ENCODE results near the gene HOXA11. TPM values are rescaled to one million over a fixed set of nuclear protein-coding genes. Genes with fewer than 3 reads are reported as not detected.
A peak's percentile ranks its signal among the peaks of the same experiment; 100 is the strongest.

The HOXA11 gene
- polyA plus RNA-seq, 1 donor from 2014 or later, result not detected

DNA sequence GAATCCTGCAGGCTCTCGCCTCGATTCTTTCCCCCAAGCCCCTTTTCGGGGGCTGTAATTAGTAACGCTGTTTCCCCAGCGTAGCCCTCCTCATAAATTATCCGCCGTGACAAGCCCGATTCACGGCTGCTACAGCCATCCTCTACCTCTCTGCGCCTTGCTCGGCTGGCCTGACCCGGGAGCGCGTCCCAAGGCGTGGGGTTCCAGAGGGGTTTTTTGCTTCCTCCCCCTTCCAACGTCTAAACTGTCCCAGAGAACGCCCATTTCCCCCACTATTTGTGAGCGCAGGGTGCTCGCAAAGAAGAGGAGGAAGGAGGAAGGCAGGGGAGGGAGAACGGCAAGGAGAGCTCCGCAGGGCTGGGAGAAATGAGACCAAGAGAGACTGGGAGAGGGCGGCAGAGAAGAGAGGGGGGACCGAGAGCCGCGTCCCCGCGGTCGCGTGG lies 42.4 kb downstream of the HOXA11 start:
- Histone ChIP-seq H4K20me1 (ENCODE audit: insufficient read depth) (no peaks in the 10 kb centered on the region), H3F3A (ENCODE audit: insufficient read depth, low read length, poor library complexity, severe bottlenecking) (no peaks in the 10 kb centered on the region), H3K4me2 (ENCODE audit: low read length) (no peak overlapping the region), H3K9ac (ENCODE audit: low read length) (no peak overlapping the region), H3K9me3 (ENCODE audit: low read length) (peaks cover 40% of the 10 kb centered on the region), H2AFZ (ENCODE audit: low read depth, low read length) (no peak overlapping the region), H3K27ac (ENCODE audit: low read length) (no peak overlapping the region), H3K79me2 (replicated peaks; ENCODE audit: insufficient read depth, low read length) (no peaks in the 10 kb centered on the region), H3K4me3 (ENCODE audit: low read length) (peak overlapping the region; percentile 59), H3K9me2 (ENCODE audit: insufficient read depth, low read length) (no peaks in the 10 kb centered on the region), H3K27me3 (ENCODE audit: insufficient read depth, low read depth, low read length) (peaks cover 100% of the 10 kb centered on the region), H3K36me3 (ENCODE audit: insufficient read depth, low read length) (no peaks in the 10 kb centered on the region)
- TF ChIP-seq EZH2 (IDR thresholded peaks at IDR 0.05; ENCODE audit: borderline replicate concordance, insufficient read depth, low read length, poor library complexity, severe bottlenecking) (peak; percentile 71), RAD21 (conservative IDR thresholded peaks at IDR 0.05) (no peak)

DNA sequence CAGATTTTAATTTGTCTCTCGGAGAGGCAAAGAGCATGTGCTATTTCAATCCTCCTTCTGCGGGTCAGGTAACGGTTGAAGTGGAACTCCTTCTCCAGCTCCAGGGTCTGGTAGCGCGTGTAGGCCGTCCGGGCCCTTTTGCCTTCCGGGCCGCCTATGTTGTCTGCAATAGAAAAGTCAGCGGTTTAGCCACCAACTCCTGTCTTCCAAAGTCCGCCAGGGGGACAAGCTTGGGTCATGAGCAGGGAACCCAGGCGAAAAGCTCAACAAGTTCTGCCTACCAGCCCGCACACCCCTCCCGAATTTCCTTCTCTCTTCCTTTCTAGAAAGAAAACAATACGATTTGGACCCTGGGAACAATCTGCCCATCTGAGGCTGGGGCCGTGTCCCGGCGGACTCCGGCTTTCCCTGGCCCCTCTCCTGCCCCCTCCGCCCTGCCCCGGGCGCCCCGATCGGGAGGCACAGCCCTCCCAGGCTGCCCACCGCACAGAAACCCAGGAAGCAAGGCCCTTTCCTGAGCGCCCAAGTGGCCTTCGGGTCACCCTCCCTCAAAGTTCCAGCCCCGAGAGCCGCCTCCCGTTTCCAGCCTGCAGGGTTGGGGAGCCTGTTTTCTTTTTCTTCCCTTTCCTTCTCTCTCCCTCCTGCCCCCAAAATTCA lies 43.0 kb downstream of the HOXA11 start:
- no peaks in the 10 kb centered on the region for H3K36me3 ChIP-seq (ENCODE audit: insufficient read depth, low read length)
- no peaks in the 10 kb centered on the region for H4K20me1 ChIP-seq (ENCODE audit: insufficient read depth)
- peaks cover 100% of the 10 kb centered on the region for H3K27me3 ChIP-seq (ENCODE audit: insufficient read depth, low read depth, low read length)
- no peak overlapping the region for H3K4me3 ChIP-seq (ENCODE audit: low read length)
- no peak overlapping the region for H3K9ac ChIP-seq (ENCODE audit: low read length)
- TF ChIP-seq EZH2 (IDR thresholded peaks at IDR 0.05; ENCODE audit: borderline replicate concordance, insufficient read depth, low read length, poor library complexity, severe bottlenecking), result no peak
- no peak for TF ChIP-seq RAD21 (conservative IDR thresholded peaks at IDR 0.05)
- no peak for TF ChIP-seq TAF1 (IDR thresholded peaks at IDR 0.05; ENCODE audit: low read depth)
- no peak for TF ChIP-seq SMC3 (conservative IDR thresholded peaks at IDR 0.05; ENCODE audit: poor library complexity)
- TF ChIP-seq, protein P1, sequence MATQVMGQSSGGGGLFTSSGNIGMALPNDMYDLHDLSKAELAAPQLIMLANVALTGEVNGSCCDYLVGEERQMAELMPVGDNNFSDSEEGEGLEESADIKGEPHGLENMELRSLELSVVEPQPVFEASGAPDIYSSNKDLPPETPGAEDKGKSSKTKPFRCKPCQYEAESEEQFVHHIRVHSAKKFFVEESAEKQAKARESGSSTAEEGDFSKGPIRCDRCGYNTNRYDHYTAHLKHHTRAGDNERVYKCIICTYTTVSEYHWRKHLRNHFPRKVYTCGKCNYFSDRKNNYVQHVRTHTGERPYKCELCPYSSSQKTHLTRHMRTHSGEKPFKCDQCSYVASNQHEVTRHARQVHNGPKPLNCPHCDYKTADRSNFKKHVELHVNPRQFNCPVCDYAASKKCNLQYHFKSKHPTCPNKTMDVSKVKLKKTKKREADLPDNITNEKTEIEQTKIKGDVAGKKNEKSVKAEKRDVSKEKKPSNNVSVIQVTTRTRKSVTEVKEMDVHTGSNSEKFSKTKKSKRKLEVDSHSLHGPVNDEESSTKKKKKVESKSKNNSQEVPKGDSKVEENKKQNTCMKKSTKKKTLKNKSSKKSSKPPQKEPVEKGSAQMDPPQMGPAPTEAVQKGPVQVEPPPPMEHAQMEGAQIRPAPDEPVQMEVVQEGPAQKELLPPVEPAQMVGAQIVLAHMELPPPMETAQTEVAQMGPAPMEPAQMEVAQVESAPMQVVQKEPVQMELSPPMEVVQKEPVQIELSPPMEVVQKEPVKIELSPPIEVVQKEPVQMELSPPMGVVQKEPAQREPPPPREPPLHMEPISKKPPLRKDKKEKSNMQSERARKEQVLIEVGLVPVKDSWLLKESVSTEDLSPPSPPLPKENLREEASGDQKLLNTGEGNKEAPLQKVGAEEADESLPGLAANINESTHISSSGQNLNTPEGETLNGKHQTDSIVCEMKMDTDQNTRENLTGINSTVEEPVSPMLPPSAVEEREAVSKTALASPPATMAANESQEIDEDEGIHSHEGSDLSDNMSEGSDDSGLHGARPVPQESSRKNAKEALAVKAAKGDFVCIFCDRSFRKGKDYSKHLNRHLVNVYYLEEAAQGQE (IDR thresholded peaks at IDR 0.05; ENCODE audit: borderline replicate concordance), result no peak
- TF ChIP-seq POLR2AphosphoS5 (IDR thresholded peaks at IDR 0.05), result no peak
- TF ChIP-seq EP300 (conservative IDR thresholded peaks at IDR 0.05; ENCODE audit: poor library complexity, severe bottlenecking), result no peak
- TF ChIP-seq, protein P2, sequence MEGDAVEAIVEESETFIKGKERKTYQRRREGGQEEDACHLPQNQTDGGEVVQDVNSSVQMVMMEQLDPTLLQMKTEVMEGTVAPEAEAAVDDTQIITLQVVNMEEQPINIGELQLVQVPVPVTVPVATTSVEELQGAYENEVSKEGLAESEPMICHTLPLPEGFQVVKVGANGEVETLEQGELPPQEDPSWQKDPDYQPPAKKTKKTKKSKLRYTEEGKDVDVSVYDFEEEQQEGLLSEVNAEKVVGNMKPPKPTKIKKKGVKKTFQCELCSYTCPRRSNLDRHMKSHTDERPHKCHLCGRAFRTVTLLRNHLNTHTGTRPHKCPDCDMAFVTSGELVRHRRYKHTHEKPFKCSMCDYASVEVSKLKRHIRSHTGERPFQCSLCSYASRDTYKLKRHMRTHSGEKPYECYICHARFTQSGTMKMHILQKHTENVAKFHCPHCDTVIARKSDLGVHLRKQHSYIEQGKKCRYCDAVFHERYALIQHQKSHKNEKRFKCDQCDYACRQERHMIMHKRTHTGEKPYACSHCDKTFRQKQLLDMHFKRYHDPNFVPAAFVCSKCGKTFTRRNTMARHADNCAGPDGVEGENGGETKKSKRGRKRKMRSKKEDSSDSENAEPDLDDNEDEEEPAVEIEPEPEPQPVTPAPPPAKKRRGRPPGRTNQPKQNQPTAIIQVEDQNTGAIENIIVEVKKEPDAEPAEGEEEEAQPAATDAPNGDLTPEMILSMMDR (IDR thresholded peaks at IDR 0.05; ENCODE audit: poor library complexity, severe bottlenecking), result no peak
- no peak overlapping the region for H3K27ac ChIP-seq (ENCODE audit: low read length)
- H3K79me2 ChIP-seq (replicated peaks; ENCODE audit: insufficient read depth, low read length), result no peaks in the 10 kb centered on the region
- H3K9me3 ChIP-seq (ENCODE audit: low read length), result peaks cover 35% of the 10 kb centered on the region
- H3K9me2 ChIP-seq (ENCODE audit: insufficient read depth, low read length), result no peaks in the 10 kb centered on the region
- no peak overlapping the region for H2AFZ ChIP-seq (ENCODE audit: low read depth, low read length)
- H3K4me2 ChIP-seq (ENCODE audit: low read length), result no peak overlapping the region
- no peaks in the 10 kb centered on the region for H3F3A ChIP-seq (ENCODE audit: insufficient read depth, low read length, poor library complexity, severe bottlenecking)
